MG63 (cell line): ENCODE results near the gene AGK. TPM values are rescaled to one million over a fixed set of nuclear protein-coding genes. Genes with fewer than 3 reads are reported as not detected.
"Not testable (repeated sequence)": the region's sequence is repeated elsewhere in the genome, so short reads cannot be mapped to it uniquely, and the experiment has no call there.

Source experiments
- DNase-seq: peaks from one replicate; pipeline ENCODE4 v3.0.0-alpha.2; 2020
- H3K27me3 ChIP-seq: fragments of 250-450 bp; sonication (Bioruptor Pico); 2 replicates; pipeline ENCODE4 v1.5.1; 2020; ENCODE audit warnings: mild to moderate bottlenecking, moderate library complexity
- H3K36me3 ChIP-seq: fragments of 250-450 bp; sonication (Bioruptor Pico); 2 replicates; pipeline ENCODE4 v1.5.1; 2020; ENCODE audit warnings: mild to moderate bottlenecking, moderate library complexity
- H3K4me3 ChIP-seq: fragments of 250-450 bp; sonication (Bioruptor Pico); 2 replicates; pipeline ENCODE4 v1.5.1; 2020; ENCODE audit warnings: mild to moderate bottlenecking, moderate library complexity
- H3K9me3 ChIP-seq: fragments of 250-450 bp; sonication (Bioruptor Pico); 2 replicates; pipeline ENCODE4 v1.5.1; 2020; ENCODE audit warnings: mild to moderate bottlenecking, moderate library complexity
- total RNA-seq: library from RNA; depleted of rRNA; stranded (reverse); fragments of >200 nt; shearing (Covaris generic); gene quantifications from 2 replicates; pipeline ENCODE4 v1.2.3, GENCODE V29; 2014; ENCODE audit warnings: low replicate concordance

Gene AGK
- total RNA-seq, 1 experiment from 2014 or later = 18.0 TPM

- Histone ChIP-seq H3K9me3 (no peaks in the 10 kb centered on the region), H3K4me3 (no peak overlapping the region), H3K36me3 (peaks cover 8% of the 10 kb centered on the region), H3K27me3 (no peaks in the 10 kb centered on the region)
- DNase-seq = no peak
These were observed 24.0 kb downstream of the AGK start for GRCh38 chr7:141575164-141575563.

GRCh38 chr7:141575654-141576448, 24.6 kb downstream of the AGK start:
- Histone ChIP-seq H3K9me3 (no peaks in the 10 kb centered on the region), H3K36me3 (peaks cover 8% of the 10 kb centered on the region), H3K4me3 (no peak overlapping the region), H3K27me3 (no peaks in the 10 kb centered on the region)
- DNase-seq = no peak

- H3K9me3 ChIP-seq = no peaks in the 10 kb centered on the region
- DNase-seq = no peak
- no peak overlapping the region for H3K4me3 ChIP-seq
- no peaks in the 10 kb centered on the region for H3K27me3 ChIP-seq
- H3K36me3 ChIP-seq = peaks cover 5% of the 10 kb centered on the region
These were observed 26.0 kb downstream of the AGK start for GRCh38 chr7:141577043-141577839.

GRCh38 chr7:141579953-141580352, 28.7 kb downstream of the AGK start:
- DNase-seq, H3K9me3 ChIP-seq, H3K27me3 ChIP-seq, H3K36me3 ChIP-seq, H3K4me3 ChIP-seq: not testable (repeated sequence)

DNA sequence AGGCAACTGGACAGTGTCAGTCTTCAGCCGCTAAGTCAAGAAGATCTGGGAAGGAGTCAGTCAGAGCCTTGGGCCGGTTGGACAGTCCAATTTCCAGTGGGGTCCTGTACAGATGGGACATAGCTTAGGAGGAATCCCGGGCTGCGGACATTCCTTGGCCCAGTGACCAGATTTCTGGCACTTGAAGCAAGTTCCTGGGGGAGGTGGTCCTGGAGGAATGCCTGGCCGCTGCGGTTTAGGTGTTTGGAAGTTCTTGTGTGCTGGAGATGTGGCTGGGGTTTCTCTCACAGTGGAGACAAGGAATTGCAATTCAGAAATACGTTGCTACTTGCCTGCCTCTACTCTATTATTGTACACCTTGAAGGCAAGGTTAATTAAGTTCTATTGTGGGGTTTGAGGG, 30.9 kb downstream of the AGK start:
- not testable (repeated sequence) for H3K4me3 ChIP-seq, DNase-seq, H3K27me3 ChIP-seq, H3K36me3 ChIP-seq, H3K9me3 ChIP-seq

DNA sequence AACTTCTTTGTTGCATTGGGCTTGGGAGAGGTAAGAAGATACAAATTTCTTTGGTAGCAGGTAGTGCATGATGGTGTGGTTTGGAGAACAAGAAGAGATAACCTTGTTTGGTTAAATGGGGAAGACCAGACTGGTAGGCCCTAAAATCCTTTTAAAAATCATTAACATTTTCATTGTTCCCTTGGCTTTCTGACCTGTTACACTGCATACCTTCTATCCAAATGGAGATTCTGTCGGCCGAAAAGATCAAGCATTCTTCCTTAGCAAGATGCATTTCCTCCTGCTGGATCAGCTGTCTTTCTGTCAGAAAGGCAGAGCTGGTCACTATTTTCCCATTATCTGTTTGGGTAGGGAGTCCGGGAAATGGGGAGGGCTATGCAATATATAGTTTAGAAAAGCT, 33.7 kb downstream of the AGK start:
- Histone ChIP-seq H3K4me3 (no peak overlapping the region), H3K36me3 (no peaks in the 10 kb centered on the region), H3K27me3 (no peaks in the 10 kb centered on the region), H3K9me3 (peaks cover 2% of the 10 kb centered on the region; the same call in 1 of the 2 replicates)
- no peak for DNase-seq

DNA sequence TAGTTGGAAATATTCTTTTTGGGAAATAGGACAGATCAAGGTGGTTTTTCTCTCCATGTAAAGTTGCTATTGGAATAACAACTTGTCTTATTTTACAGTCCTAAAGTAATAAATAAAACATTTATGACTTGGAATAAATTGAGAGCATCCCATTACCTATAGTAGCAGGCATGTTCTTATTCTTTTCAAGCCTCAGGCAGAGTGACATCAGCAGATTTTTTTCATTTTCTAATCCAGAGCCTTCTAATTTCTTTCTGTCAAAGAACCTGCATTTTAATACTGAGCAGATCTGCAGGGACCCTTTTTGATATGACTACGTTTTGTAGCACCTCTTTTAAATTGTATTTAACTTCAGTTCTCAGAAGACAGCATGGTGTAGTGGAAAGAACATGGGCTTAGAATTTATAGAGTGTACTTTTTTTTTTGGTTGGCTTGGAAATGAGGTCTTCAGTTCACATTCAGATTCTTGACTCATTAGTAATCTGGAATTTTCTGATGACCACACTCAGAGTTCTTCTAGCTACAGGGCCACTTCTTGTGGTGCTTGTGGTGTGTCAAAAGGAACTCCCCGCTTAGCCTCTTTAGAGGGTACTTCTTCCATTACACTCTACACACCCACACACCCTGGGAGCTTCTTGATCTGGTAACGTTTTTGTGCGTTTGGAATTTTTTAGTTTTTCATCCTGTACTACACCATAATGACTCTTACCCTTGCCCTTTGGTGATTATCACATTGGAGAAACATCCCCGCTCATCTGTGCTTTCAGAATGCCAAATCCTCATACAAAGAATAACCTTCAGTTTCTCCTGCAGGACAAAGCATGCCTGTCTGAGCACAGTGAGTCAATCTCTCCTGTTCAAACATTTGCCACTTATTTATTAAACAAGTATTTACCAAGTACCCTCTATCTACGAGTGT, 34.6 kb downstream of the AGK start:
- Histone ChIP-seq H3K9me3 (peaks cover 2% of the 10 kb centered on the region; the same call in 1 of the 2 replicates), H3K27me3 (no peaks in the 10 kb centered on the region), H3K36me3 (no peaks in the 10 kb centered on the region), H3K4me3 (no peak overlapping the region)
- DNase-seq = peak; percentile 9

DNA sequence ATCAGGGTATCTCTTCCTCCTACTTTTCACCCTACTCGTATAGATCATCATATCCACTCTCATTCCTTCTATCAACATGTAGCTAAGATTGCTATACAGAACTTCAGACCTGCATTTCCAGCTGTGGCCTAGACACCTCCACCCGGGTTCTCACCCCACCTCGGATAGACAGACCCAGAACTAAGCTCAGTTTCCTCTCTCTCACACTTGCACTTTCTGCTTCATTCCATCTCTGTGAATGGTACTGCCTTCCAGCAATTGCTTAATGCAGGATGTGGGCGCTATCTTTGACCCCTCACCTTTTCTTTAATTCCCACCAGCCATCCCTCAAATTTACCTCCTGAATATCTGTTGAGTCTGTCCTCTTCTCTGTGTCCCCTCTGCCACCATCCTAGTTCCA, 35.7 kb downstream of the AGK start:
- H3K36me3 ChIP-seq = no peaks in the 10 kb centered on the region
- no peaks in the 10 kb centered on the region for H3K27me3 ChIP-seq
- H3K9me3 ChIP-seq = peaks cover 2% of the 10 kb centered on the region; the same call in 1 of the 2 replicates
- H3K4me3 ChIP-seq = no peak overlapping the region
- no peak for DNase-seq

GRCh38 chr7:141587304-141587703, 36.1 kb downstream of the AGK start:
- H3K9me3 ChIP-seq = peaks cover 2% of the 10 kb centered on the region; the same call in 1 of the 2 replicates
- DNase-seq = no peak
- no peaks in the 10 kb centered on the region for H3K27me3 ChIP-seq
- H3K4me3 ChIP-seq = no peak overlapping the region
- no peaks in the 10 kb centered on the region for H3K36me3 ChIP-seq

DNA sequence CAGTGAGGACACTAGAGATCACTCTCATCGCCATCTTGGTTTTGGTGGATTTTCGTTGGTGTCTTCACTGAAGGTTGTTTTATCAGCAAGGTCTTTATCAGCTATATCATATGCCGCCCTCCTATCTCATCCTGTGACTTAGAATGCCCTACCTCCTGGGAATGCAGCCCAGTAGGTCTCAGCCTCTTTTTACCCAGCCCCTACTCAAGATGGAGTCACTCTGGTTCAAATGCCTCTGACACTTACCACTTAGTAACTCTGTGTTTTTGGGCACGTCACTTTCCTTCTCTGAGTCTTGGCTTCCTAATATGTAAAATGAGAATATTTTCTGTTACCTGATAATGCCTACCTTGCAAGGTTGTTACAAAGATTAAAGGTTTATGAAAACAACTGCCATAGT, 37.7 kb downstream of the AGK start:
- Histone ChIP-seq H3K27me3 (no peaks in the 10 kb centered on the region), H3K4me3 (no peak overlapping the region), H3K36me3 (peaks cover 5% of the 10 kb centered on the region; the same call in 1 of the 2 replicates), H3K9me3 (peaks cover 2% of the 10 kb centered on the region; the same call in 1 of the 2 replicates)
- DNase-seq = no peak

DNA sequence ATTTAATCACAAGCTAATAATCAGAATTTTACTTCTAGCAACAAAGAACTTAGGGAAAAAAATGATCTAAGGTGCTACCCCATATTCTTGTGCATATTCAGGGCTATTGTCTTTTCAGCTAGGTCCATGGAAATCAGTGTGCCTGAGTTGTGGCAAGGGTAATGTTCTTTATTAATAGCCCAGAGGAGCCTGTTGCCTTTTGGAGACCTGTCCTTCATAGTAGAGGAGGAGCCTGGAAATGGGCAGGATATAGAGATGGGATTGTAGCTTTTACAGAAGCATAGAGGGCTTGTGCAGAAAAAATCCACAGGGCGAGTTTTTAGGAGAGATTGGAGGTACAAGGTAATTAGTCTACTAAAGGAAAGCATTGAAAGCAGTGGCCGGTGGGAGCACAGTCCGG, 38.9 kb downstream of the AGK start:
- no peaks in the 10 kb centered on the region for H3K9me3 ChIP-seq
- H3K27me3 ChIP-seq = no peaks in the 10 kb centered on the region
- H3K4me3 ChIP-seq = no peak overlapping the region
- peaks cover 5% of the 10 kb centered on the region; the same call in 1 of the 2 replicates for H3K36me3 ChIP-seq
- DNase-seq = no peak

GRCh38 chr7:141590666-141591065, 39.5 kb downstream of the AGK start:
- H3K27me3 ChIP-seq = no peaks in the 10 kb centered on the region
- DNase-seq = no peak
- no peaks in the 10 kb centered on the region for H3K9me3 ChIP-seq
- peaks cover 5% of the 10 kb centered on the region; the same call in 1 of the 2 replicates for H3K36me3 ChIP-seq
- no peak overlapping the region for H3K4me3 ChIP-seq

- Histone ChIP-seq H3K27me3 (no peaks in the 10 kb centered on the region), H3K36me3 (peaks cover 5% of the 10 kb centered on the region; the same call in 1 of the 2 replicates), H3K9me3 (no peaks in the 10 kb centered on the region), H3K4me3 (no peak overlapping the region)
- peak; percentile 7 for DNase-seq
These were observed 41.9 kb downstream of the AGK start for GRCh38 chr7:141593134-141593533.

DNA sequence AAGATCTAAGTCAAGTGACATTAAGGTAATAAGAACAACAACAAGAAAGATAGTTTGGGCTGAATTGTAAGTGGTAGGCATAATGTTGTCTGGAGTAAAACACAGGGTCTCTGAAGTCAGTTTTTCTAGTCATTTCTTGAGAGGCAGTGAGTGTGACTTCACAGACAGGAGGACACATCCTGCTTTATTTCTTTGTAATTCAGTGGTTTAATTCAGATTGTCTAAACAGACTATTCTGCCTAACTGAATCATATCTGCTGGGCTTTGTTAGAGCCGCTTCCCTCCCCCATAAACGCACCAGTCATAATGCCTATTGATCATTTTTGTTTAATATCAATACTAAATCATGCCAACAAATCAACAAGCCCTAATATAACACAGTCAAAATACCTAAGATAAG, 46.8 kb downstream of the AGK start:
- Histone ChIP-seq H3K36me3 (peaks cover 5% of the 10 kb centered on the region; the same call in 1 of the 2 replicates), H3K27me3 (no peaks in the 10 kb centered on the region)

GRCh38 chr7:141598408-141598807, 47.2 kb downstream of the AGK start:
- H3K9me3 ChIP-seq = no peaks in the 10 kb centered on the region
- no peaks in the 10 kb centered on the region for H3K27me3 ChIP-seq
- no peak overlapping the region for H3K4me3 ChIP-seq
- no peak for DNase-seq
- peaks cover 2% of the 10 kb centered on the region; the same call in 1 of the 2 replicates for H3K36me3 ChIP-seq

More for the DNA sequence above, 46.8 kb downstream of the AGK start:
- no peak for DNase-seq
- H3K4me3 ChIP-seq = no peak overlapping the region
- no peaks in the 10 kb centered on the region for H3K9me3 ChIP-seq

DNA sequence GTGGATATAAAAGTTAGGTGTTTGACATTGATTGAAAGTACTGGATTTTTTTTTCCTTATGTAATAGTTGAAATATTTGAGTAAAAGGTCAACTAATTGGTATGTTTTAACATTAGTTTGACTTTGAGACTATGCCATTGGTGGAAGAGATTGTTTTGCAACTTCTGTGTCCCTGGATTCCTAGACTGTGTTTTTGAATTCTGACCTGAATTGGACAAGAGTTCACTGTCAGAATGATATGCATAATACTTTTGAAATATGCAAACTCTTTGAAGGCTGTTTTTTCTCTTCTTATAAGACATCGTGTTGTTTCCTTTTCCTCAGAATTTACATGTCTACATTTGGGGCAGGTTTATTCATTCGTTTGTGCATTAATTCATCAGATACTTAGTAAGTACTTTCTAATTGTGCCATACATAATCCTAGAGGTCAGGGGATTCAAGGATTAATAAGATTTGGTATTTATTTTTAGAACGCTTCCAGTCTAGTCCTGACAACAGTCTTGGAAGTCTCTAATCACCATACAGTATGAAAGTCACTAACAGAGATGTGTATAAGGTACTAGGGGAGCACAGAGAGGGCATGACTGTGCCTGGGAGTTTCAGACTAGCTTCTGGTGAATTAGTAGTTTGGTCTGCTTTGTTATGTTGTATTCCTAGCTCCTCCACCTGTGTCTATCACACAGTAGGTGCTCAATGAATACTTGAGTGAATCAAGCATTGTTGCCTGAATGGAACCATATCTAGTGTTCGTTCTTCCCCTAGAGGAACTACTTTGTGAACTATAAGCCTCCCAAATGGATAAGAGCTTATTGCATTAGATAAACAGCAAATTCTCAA, 49.2 kb downstream of the AGK start:
- Histone ChIP-seq H3K4me3 (no peak overlapping the region), H3K9me3 (no peaks in the 10 kb centered on the region), H3K36me3 (no peaks in the 10 kb centered on the region), H3K27me3 (no peaks in the 10 kb centered on the region)
- DNase-seq = no peak
